ENCODE measurements around the gene PPP1R36.
"Not testable (repeated sequence)": the region's sequence is repeated elsewhere in the genome, so short reads cannot be mapped to it uniquely, and the experiment has no call there.

Gene PPP1R36

GRCh38 chr14:64549791-64550620 lies at the start of gene PPP1R36:
Gene PPP1R36, plus strand, starts transcription at chr14:64549961. Its CDS starts 37 bp downstream, at chr14:64549998.
- no peak for DNase-seq

- DNase-seq, result no peak
Observed at GRCh38 chr14:64500088-64500487, 49.7 kb upstream of the PPP1R36 start.

- no peak for DNase-seq
Observed at GRCh38 chr14:64501411-64502171, 48.2 kb upstream of the PPP1R36 start.

GRCh38 chr14:64502456-64502855 lies 47.3 kb upstream of the PPP1R36 start:
- no peak for DNase-seq

- DNase-seq, result no peak
Observed at GRCh38 chr14:64502887-64503433, 46.8 kb upstream of the PPP1R36 start.

GRCh38 chr14:64503434-64504309 lies 46.1 kb upstream of the PPP1R36 start, which contains the start of gene ZBTB25:
Gene ZBTB25, minus strand, starts transcription at chr14:64503838. Its CDS starts 13,305 bp downstream, at chr14:64490533.
- no peak for DNase-seq

- no peak for DNase-seq
Observed at GRCh38 chr14:64504310-64504896, 45.4 kb upstream of the PPP1R36 start, which contains the start of gene ZBTB1. Gene ZBTB1, plus strand, starts transcription at chr14:64504770. Its CDS starts 16,735 bp downstream, at chr14:64521505.

- DNase-seq, result no peak
Observed at GRCh38 chr14:64504897-64505794, 44.6 kb upstream of the PPP1R36 start.

- DNase-seq, result no peak
Observed at GRCh38 chr14:64506721-64507120, 43.0 kb upstream of the PPP1R36 start.

- no peak for DNase-seq
Observed at GRCh38 chr14:64507376-64508156, 42.2 kb upstream of the PPP1R36 start.

GRCh38 chr14:64508215-64508776 lies 41.5 kb upstream of the PPP1R36 start:
- DNase-seq, result no peak

GRCh38 chr14:64509036-64509435 lies 40.7 kb upstream of the PPP1R36 start:
- DNase-seq, result no peak

- DNase-seq, result no peak
Observed at GRCh38 chr14:64510825-64511671, 38.7 kb upstream of the PPP1R36 start.

GRCh38 chr14:64513271-64513670 lies 36.5 kb upstream of the PPP1R36 start:
- no peak for DNase-seq

- DNase-seq, result no peak
Observed at GRCh38 chr14:64515053-64515452, 34.7 kb upstream of the PPP1R36 start.

GRCh38 chr14:64516969-64517368 lies 32.8 kb upstream of the PPP1R36 start:
- DNase-seq, result no peak

- not testable (repeated sequence) for DNase-seq
Observed at GRCh38 chr14:64517667-64518066, 32.1 kb upstream of the PPP1R36 start.

GRCh38 chr14:64518229-64518628 lies 31.5 kb upstream of the PPP1R36 start:
- no peak for DNase-seq

GRCh38 chr14:64520699-64521098 lies 29.1 kb upstream of the PPP1R36 start:
- DNase-seq, result no peak
